Upper lobe of right lung (tissue), 1 donor: ENCODE measurements around the gene DISP2. TPM values are rescaled to one million over a fixed set of nuclear protein-coding genes. Genes with fewer than 3 reads are reported as not detected.
A peak's percentile ranks its signal among the peaks of the same experiment; 100 is the strongest.

Experiments used
- ATAC-seq: fragments of 200-7000 bp; cut with Tn5 transposase; one replicate; pipeline ENCODE4 v1.9.1; 2020; ENCODE audit warnings: mild to moderate bottlenecking, moderate library complexity
- DNase-seq: peaks from one replicate; pipeline ENCODE4 v3.0.0-alpha.2; 2020
- H3K27ac ChIP-seq: fragments of 200-600 bp; one replicate; pipeline ENCODE4 v1.8.0; 2022
- H3K27me3 ChIP-seq: fragments of 200-600 bp; one replicate; pipeline ENCODE4 v1.8.0; 2022; ENCODE audit warnings: mild to moderate bottlenecking
- H3K36me3 ChIP-seq: fragments of 200-600 bp; one replicate; pipeline ENCODE4 v1.8.0; 2022
- H3K4me1 ChIP-seq: fragments of 200-600 bp; one replicate; pipeline ENCODE4 v1.8.0; 2022
- H3K4me3 ChIP-seq: fragments of 200-600 bp; one replicate; pipeline ENCODE4 v1.8.0; 2022; ENCODE audit warnings: mild to moderate bottlenecking
- H3K9me3 ChIP-seq: fragments of 200-600 bp; one replicate; pipeline ENCODE4 v1.8.0; 2022
- intact Hi-C: fragments of 100-400 bp; cut with DNase I; formaldehyde crosslinking; loops from one replicate; pipeline ENCODE4 v1.11.0; 2022
- total RNA-seq: library from RNA; stranded (reverse); fragmentation: NEBNext Ultra II Directional; extraction: Animal tissue kit (Norgen Biotek cat#: 25700); gene quantifications from one replicate; pipeline ENCODE4 v1.2.1, GENCODE V29; 2021
- TF ChIP-seq, protein P1 (sequence below): fragments of 200-600 bp; IDR thresholded peaks from one replicate; pipeline ENCODE4 v1.8.0; 2022; ENCODE audit warnings: antibody characterized with exemption
- donor health status: DM: no; HTN: yes; CAD: no; lungs with severe emphysema.

The DISP2 gene
- total RNA-seq, 1 donor from 2014 or later, result 6.5 TPM

DNA sequence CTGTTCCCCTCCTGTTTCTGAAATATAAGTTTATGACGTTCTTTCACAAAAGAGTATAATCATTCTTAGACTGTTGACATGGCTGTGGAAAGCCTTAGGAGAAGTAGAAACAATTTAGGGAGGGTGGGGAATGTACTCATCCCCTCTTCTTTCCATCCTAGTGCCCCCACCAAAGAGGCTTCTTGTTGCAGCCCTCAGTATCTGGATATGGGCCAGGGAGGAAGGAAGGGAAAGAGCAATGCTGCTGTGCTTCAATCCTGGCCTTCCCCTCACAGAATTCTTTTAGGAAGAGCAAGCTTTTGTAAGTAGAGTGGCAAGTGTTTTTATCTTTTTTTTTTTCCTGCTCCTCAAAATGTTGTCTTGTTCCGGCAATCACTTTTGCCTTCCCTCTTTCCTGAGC, 32.8 kb upstream of the DISP2 start:
- Histone ChIP-seq H3K4me3 (peak overlapping the region; percentile 74), H3K27me3 (no peaks in the 10 kb centered on the region), H3K36me3 (no peaks in the 10 kb centered on the region), H3K27ac (peak overlapping the region; percentile 81), H3K9me3 (no peaks in the 10 kb centered on the region), H3K4me1 (peaks cover 50% of the 10 kb centered on the region)
- DNase-seq, result no peak
- TF ChIP-seq, protein P1, sequence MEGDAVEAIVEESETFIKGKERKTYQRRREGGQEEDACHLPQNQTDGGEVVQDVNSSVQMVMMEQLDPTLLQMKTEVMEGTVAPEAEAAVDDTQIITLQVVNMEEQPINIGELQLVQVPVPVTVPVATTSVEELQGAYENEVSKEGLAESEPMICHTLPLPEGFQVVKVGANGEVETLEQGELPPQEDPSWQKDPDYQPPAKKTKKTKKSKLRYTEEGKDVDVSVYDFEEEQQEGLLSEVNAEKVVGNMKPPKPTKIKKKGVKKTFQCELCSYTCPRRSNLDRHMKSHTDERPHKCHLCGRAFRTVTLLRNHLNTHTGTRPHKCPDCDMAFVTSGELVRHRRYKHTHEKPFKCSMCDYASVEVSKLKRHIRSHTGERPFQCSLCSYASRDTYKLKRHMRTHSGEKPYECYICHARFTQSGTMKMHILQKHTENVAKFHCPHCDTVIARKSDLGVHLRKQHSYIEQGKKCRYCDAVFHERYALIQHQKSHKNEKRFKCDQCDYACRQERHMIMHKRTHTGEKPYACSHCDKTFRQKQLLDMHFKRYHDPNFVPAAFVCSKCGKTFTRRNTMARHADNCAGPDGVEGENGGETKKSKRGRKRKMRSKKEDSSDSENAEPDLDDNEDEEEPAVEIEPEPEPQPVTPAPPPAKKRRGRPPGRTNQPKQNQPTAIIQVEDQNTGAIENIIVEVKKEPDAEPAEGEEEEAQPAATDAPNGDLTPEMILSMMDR, result no peak
- intact Hi-C loops, result no loop called here
- ATAC-seq, result no peak

DNA sequence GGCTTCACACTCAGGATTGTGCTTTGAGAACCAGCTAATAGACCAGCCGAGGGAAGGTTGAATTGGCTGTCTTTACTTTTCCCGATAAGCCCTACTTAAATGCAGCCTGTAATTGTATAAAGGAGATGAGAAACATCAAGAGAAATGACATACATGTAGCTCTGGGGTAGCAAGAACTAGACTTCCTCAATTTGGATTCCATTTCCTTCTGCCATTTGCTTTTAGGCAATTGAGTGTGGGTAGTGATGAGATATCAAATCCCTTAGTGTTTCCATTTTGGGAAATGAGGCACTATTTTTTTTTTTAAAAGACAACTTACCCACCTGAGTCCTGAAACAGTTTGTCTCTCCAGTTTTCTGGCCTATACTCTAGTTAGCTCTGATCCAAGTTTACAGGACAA, 32.3 kb upstream of the DISP2 start:
- H3K4me1 ChIP-seq, result peaks cover 56% of the 10 kb centered on the region
- no peaks in the 10 kb centered on the region for H3K36me3 ChIP-seq
- no peaks in the 10 kb centered on the region for H3K27me3 ChIP-seq
- peak overlapping the region; percentile 74 for H3K4me3 ChIP-seq
- DNase-seq (no peak), ATAC-seq (no peak)
- no peaks in the 10 kb centered on the region for H3K9me3 ChIP-seq
- intact Hi-C loops, result no loop called here
- TF ChIP-seq, protein P1, result no peak
- H3K27ac ChIP-seq, result no peak overlapping the region

DNA sequence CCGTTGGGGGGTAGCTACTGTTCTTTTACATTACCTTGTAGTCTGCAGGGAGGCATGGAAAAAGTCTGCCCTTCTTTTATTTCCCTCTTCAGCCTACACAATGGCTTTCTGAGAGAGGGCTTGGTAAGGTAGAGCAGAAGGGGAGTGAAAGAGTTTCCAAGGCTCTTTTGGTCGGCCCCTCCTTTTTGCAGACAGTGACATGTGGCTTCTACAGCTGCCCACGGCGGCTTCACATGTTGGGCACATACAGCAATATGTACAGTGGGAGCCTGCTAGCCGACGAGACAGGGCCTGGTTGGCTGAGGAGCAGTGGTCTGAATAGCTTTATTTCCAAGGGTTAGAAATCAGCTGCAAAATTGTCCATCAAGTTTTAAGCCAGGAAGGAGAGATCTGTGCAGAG, 30.6 kb upstream of the DISP2 start:
- TF ChIP-seq, protein P1, result no peak
- Histone ChIP-seq H3K36me3 (no peaks in the 10 kb centered on the region), H3K9me3 (no peaks in the 10 kb centered on the region), H3K4me1 (peaks cover 68% of the 10 kb centered on the region), H3K27me3 (no peaks in the 10 kb centered on the region), H3K27ac (no peak overlapping the region), H3K4me3 (no peak overlapping the region)
- no peak for ATAC-seq
- DNase-seq, result no peak
- intact Hi-C loops, result no loop called here

DNA sequence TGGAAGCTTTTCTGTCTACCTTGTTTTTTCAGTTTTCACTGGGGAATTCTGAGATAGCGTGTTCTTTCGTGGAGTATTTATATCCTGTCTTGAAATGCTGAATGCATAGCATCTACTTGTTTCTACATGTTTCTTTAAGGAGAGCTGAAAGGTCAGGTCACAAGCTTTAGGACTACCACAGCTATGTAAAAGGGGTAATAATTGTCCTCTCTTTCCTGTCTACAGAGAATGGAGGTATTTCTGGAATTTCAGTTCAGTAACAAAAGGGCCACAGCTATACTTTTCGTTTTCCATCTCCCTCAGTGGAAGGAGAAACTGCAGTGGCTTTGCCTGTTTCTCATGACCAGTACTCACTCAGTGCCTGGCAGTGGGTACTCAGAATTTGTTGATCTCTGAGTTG, 29.8 kb upstream of the DISP2 start:
- intact Hi-C loops, result no loop called here
- Histone ChIP-seq H3K27me3 (no peaks in the 10 kb centered on the region), H3K4me3 (no peak overlapping the region), H3K4me1 (peaks cover 67% of the 10 kb centered on the region), H3K36me3 (no peaks in the 10 kb centered on the region), H3K9me3 (no peaks in the 10 kb centered on the region), H3K27ac (no peak overlapping the region)
- DNase-seq (no peak), ATAC-seq (no peak)
- TF ChIP-seq, protein P1, result no peak

DNA sequence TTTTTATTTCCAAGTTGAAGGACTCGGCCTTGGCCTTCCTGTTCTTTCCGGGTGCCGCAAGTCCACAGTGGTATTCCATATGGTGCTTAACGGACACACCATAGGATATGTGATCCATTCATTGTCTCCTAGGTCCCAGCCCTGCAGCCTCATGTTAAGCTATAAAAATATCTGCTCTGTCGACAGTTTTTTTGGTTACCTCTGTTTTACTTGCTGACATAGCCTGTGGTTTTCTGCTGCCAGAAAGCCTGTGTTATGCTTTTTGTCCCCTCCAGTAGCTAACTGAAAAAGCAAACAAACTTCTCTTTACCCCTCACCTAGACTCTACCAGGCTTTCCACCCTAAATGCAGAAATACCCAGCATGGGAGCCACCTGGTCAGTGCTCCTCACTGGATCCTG, 29.3 kb upstream of the DISP2 start:
- intact Hi-C loops, result no loop called here
- peaks cover 73% of the 10 kb centered on the region for H3K4me1 ChIP-seq
- H3K27me3 ChIP-seq, result no peaks in the 10 kb centered on the region
- H3K4me3 ChIP-seq, result no peak overlapping the region
- TF ChIP-seq, protein P1, result no peak
- ATAC-seq, result no peak
- DNase-seq, result no peak
- no peaks in the 10 kb centered on the region for H3K36me3 ChIP-seq
- H3K27ac ChIP-seq, result no peak overlapping the region
- no peaks in the 10 kb centered on the region for H3K9me3 ChIP-seq

DNA sequence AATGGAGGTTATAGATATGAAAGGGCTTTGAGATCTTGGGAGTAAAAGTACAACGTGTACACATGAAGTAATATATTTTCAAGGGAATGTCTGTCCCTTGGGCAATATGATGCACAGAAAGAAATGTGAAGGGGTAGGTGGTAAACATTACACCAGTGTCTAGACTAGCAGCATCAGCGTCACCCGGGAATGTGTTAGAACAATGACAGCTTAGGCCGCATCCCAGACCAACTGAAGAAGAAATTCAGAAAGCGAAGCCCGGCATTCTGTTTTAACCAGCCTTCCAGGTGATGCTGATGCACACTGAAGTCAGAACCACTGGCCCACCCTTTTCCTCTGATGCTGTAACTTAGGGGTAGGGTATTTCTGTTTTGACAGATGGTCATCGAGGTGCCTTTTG, 28.2 kb upstream of the DISP2 start:
- intact Hi-C loops, result no loop called here
- H3K4me1 ChIP-seq, result peaks cover 84% of the 10 kb centered on the region
- H3K4me3 ChIP-seq, result no peak overlapping the region
- peak overlapping the region; percentile 15 for H3K27ac ChIP-seq
- H3K27me3 ChIP-seq, result no peaks in the 10 kb centered on the region
- H3K9me3 ChIP-seq, result no peaks in the 10 kb centered on the region
- TF ChIP-seq, protein P1, result no peak
- ATAC-seq (no peak), DNase-seq (no peak)
- H3K36me3 ChIP-seq, result no peaks in the 10 kb centered on the region
